GM18907 (cell line): ENCODE measurements around the gene PTPN2.
"Not testable (repeated sequence)": the region's sequence is repeated elsewhere in the genome, so short reads cannot be mapped to it uniquely, and the experiment has no call there.

ENCODE experiments used
- ATAC-seq: cut with Tn5 transposase; IDR thresholded peaks from one replicate; pipeline ENCODE4 v1.9.1; 2021; ENCODE audit warnings: mild to moderate bottlenecking, moderate library complexity; ENCODE audit not compliant: unreplicated experiment

PTPN2 gene

GRCh38 chr18:12895014-12895413, 11.0 kb upstream of the PTPN2 start:
- ATAC-seq: no peak

DNA sequence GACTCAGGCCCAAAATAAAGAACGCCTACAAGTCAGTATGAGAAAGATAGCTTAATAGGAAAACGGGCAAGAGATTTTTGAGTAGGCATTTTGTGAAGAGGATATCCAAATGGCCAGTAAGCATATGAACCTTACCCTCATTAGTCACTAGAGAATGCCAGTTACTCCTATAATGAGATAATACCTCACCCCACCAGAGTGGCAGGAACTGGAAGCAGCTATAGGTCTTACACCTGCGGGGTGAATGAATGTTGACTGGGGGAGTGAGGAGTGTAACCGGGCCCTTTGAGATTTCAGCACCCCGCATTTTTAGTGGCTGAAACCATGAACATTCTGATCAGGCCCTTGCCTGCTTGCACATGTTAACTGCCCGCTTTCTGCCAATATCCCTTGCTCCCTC, 7.5 kb upstream of the PTPN2 start:
- no peak for ATAC-seq

- ATAC-seq: no peak
Measured at GRCh38 chr18:12890964-12891363, 6.9 kb upstream of the PTPN2 start.

- no peak for ATAC-seq
Measured at GRCh38 chr18:12886498-12887126, 2.6 kb upstream of the PTPN2 start.

- ATAC-seq: no peak
Measured at GRCh38 chr18:12885500-12885899, 1.5 kb upstream of the PTPN2 start.

DNA sequence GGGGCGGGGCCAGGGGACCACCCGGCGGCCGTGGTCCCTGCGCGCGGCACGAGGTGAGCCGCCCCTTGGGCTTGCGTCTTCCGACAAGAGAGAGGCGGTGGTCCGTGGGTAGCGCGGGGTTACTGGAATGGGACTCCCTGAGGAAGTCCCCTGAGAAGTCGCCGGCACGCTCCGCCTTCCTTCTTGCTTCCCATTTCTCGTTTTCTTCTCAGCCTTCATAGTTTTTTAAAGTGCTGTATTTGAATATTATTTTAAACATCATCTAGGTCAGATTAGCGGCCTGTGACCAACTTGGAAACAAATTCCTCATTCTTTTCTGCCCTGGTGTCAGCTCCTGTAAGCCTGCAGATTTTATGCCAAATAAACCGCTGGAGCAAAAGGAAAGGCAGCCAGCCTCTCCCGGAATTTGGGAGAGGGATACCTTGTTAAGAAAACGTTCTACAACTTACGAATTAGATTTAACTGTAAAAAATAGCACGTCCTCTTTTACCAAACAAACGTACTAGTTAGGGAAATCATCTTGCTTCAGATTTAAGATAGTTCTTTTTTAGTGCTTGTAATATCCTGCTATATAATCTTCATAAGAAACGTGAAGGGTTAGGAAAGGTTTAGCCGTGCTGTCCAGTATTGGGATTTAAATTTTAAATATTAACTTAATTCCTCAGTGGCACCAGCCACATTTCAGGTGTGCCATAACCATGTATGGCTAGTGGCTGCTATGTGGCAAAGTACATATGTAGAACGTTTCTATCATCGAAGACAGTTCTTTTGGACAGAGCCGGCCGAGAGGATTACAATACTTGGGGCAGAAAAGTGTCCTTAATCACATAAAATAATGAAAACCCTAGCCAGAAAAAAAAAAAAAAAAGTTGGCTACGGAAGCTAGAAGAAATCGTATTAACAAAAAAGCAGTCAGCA, 628 bp upstream of the PTPN2 start:
- ATAC-seq: no peak

- ATAC-seq: peak; percentile 17
Measured at GRCh38 chr18:12883372-12883683, 709 bp downstream of the PTPN2 start.

- ATAC-seq: no peak
Measured at GRCh38 chr18:12882453-12883371, 1.3 kb downstream of the PTPN2 start.

- no peak for ATAC-seq
Measured at GRCh38 chr18:12880541-12880910, 3.5 kb downstream of the PTPN2 start.

GRCh38 chr18:12879840-12880540, 4.0 kb downstream of the PTPN2 start:
- no peak for ATAC-seq

DNA sequence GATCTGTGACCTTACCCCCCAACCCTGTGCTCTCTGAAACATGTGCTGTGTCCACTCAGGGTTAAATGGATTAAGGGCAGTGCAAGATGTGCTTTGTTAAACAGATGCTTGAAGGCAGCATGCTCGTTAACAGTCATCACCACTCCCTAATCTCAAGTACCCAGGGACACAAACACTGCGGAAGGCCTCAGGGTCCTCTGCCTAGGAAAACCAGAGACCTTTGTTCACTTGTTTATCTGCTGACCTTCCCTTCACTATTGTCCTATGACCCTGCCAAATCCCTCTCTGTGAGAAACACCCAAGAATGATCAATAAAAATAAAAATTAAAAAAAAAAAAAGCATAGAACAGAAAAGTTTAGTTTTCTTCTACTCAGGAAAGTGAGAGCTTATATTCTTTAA, 9.0 kb downstream of the PTPN2 start:
- not testable (repeated sequence) for ATAC-seq

DNA sequence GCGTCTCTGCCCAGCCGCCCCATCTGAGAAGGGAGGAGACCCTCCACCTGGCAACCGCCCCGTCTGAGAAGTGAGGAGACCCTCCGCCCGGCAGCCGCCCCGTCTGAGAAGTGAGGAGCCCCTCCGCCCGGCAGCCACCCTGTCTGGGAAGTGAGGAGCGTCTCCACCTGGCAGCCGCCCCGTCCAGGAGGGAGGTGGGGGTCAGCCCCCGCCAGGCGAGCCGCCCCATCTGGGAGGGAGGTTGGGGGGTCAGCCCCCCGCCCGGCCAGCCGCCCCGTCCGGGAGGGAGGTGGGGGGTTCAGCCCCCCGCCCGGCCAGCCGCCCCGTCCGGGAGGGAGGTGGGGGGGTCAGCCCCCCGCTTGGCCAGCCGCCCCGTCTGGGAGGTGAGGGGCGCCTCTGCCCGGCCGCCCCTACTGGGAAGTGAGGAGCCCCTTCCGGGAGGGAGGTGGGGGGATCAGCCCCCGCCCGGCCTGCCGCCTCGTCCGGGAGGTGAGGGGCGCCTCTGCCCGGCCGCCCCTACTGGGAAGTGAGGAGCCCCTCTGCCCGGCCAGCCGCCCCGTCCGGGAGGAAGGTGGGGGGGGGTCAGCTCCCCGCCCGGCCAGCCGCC, 10.0 kb downstream of the PTPN2 start:
- not testable (repeated sequence) for ATAC-seq

GRCh38 chr18:12872408-12872807, 11.6 kb downstream of the PTPN2 start:
- ATAC-seq: no peak

GRCh38 chr18:12868576-12868975, 15.5 kb downstream of the PTPN2 start:
- no peak for ATAC-seq

- ATAC-seq: no peak
Measured at GRCh38 chr18:12867441-12868123, 16.5 kb downstream of the PTPN2 start.

DNA sequence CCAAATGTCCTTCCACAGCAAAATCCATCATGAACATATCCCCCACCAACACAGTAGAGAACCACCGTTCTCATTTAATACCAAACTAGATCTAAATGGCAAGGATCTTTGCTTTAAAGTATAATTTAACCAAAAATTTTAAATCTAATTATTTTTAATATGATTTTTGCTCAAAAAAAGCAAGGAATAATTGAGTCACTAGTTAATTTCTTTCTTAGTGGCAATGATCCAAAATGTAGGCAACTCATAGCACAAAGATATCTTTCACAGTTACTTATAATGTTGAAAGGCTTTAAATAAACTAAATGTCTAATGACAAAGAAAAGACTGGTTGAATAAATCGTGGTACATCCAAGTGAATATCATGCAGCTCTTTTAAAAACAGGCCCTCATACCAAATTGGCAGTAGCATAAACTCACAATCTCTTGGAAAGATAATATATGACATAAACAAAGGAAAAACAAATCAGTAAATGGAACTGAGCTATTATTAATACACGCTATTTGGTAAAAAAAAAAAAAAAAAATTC, 20.3 kb downstream of the PTPN2 start:
- no peak for ATAC-seq

- ATAC-seq: no peak
Measured at GRCh38 chr18:12862874-12863482, 21.1 kb downstream of the PTPN2 start.

DNA sequence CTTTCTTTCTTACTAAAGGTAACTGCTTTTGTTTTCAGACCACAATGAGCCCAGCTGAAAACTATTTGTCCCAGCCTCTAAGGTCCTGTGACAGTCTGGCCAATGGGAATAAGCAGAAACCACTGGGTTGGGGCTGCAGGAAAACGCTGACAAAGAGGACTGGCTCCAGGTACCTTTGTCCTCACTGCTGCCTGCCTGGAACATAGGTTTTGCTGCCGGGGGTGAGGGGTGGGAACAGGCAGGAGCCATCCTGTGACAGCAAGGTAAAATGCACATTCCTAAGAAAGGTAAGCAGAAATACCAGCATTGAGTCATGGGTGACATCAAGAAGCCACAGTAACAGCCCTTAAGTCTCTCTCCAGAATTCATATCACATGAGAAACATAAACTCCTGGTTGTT, 21.6 kb downstream of the PTPN2 start:
- ATAC-seq: no peak

- ATAC-seq: no peak
Measured at GRCh38 chr18:12861637-12862036, 22.4 kb downstream of the PTPN2 start.
